HG03469 (cell line): ENCODE data around the gene PDE9A.
"Not testable (repeated sequence)": the region's sequence is repeated elsewhere in the genome, so short reads cannot be mapped to it uniquely, and the experiment has no call there.

Experiments
- ATAC-seq: cut with Tn5 transposase; IDR thresholded peaks from one replicate; pipeline ENCODE4 v1.9.1; 2021; ENCODE audit warnings: mild to moderate bottlenecking, moderate library complexity, moderate number of reproducible peaks; ENCODE audit not compliant: unreplicated experiment

Gene PDE9A

DNA sequence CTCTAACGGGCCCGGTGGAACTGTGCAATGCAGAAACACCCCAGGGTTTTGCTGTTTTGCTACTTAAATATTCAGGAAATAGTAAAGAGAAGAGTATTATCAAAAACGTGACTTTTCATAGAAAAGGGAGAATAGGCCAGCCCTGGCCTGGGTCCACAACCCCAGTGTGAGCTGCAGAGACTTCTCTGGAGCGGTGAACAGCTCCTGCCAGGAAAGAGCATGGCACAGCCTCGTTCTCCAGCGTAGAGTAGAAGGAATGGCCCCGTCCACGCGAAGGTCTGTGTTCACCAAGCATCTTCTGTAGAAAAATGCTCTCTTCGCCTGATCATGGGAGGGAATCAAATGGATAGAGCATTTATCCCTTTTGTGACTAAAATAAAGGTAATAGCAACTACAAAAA is 51.4 kb downstream of the PDE9A start:
- no peak for ATAC-seq

DNA sequence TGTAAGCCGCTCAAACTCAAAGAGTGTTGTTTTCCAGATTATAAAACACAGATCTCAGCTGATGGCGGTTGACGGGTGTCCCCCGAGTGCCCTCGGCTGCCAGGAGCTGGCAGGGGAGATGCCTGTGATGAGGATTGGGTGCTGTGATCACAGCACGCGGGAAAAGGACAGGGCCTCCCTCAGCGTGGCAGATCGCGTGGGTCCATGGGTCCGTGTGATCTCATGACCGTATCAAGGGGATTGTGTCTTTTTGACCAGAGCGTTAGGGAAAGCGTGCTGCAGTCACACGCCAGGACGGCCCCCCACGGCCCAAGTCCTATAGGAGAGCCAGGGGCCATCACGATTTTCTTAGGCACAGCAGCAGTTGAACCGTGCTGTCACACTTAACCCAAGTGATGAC is 51.9 kb downstream of the PDE9A start:
- ATAC-seq = no peak

GRCh38 chr21:42705746-42706374 is 52.4 kb downstream of the PDE9A start:
- no peak for ATAC-seq

GRCh38 chr21:42706765-42707164 is 53.3 kb downstream of the PDE9A start:
- ATAC-seq = no peak

GRCh38 chr21:42707207-42707830 is 53.9 kb downstream of the PDE9A start:
- no peak for ATAC-seq

- ATAC-seq = no peak
Observed at GRCh38 chr21:42708107-42708506, 54.7 kb downstream of the PDE9A start.

DNA sequence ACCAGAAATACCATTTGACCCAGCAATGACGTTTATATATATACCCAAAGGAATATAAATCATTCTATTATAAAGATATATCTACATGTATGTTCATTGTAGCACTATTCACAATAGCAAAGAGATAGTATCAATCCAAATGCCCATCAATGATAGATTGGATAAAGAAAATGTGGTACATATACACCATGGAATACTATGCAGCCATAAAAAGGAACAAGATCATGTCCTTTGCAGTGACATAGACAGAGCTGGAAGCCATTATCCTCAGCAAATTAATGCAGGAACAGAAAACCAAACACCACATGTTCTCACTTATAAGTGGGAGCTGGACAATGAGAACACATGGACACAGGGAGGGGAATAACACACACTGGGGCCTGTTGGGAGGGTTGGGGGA is 55.5 kb downstream of the PDE9A start:
- ATAC-seq = not testable (repeated sequence)

DNA sequence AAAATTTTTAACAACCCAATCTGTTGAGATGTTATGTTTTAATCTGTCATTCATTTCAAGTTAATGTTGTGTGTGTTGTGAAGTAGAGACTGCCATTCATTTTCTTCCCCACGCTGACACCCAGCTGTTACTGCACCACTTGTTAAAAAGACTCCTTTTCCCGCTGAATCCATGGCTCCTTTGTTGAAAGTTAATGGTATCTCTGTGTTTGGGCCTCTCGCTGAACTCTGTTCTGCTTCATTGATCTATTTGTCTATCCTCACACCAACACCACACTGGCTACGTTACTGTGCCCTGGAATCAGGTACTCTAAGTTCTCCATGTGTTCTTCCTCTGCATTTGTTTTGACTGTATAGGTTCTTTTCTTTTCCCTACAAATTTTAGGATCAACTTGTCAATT is 58.2 kb downstream of the PDE9A start:
- no peak for ATAC-seq

DNA sequence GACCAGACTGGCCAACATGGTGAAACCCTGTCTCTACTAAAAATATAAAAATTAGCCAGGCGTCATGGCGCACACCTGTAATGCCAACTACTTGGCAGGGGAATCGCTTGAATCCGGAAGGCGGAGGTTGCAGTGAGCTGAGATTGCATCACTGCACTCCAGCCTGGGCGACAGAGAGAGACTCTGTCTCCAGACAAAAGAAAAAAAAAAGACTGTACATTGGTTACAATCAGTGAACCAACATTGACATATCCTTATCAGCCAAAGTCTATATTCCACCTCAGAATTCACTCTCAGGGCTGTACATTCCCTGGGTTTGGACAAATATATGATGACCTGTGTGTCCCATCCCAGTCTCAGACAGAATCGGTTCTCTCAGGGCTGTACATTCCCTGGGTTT is 62.0 kb downstream of the PDE9A start:
- ATAC-seq = not testable (repeated sequence)

- ATAC-seq = no peak
Observed at GRCh38 chr21:42716074-42716473, 62.7 kb downstream of the PDE9A start.

DNA sequence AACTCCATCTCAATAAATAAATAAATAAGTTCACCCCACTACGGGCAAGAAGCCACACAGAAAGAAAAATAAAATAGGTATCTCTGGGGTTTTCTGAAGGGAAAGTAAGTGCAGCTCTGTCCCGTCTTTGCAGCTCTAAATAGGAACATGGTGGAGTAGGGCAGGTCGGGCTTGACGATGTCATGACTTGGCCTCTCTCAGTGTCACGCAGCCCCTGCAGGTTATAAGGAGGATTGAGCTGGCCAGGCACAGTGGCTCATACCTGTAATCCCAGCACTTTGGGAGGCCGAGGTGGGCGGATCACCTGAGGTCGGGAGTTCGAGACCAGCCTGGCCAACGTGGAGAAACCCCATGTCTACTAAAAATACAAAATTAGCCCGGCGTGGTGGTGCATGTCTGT is 67.1 kb downstream of the PDE9A start:
- ATAC-seq = not testable (repeated sequence)

DNA sequence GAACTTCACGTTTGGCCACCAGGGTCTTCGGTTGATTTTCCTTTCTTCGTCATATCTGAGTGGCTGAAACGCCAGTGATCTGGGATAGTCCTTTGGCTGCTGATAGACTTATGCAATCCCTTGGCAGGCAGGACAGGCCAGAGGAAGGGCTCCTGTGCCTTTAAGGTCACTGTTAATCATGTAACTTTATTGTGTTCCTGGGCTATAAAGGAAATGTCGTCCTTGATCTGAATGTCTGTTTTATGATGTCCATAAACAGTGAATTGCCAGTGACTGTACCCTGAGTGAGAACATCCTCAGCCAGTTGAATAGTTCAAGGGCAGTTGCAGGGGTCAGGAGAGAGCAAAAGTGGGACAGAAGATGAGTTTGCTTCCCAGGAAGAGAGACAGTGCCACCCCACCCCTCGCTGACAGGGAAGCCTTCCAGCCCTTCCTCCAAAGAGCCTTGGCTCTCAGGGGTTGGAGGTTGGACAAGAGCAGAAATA is 68.0 kb downstream of the PDE9A start:
- ATAC-seq = no peak

DNA sequence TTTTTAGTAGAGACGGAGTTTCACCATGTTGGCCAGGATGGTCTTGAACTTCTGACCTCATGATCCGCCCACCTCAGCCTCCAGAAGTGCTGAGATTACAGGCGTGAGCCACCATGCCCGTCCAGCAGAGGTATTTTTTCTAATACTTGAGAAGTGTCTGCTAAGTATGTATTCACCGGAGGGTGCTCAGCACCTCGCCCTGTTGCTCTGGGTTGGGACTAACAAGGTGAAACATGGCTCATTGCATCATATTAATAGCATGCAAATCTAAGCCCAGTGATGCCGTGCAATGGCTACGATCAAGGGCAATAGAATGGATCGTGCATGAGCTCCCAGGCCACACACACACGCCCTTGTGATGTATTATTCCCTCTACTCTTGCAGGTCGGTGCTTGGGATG is 68.7 kb downstream of the PDE9A start:
- ATAC-seq = no peak

GRCh38 chr21:42722808-42723473 is 69.5 kb downstream of the PDE9A start:
- ATAC-seq = no peak

GRCh38 chr21:42724226-42724920 is 71.0 kb downstream of the PDE9A start:
- ATAC-seq = no peak

DNA sequence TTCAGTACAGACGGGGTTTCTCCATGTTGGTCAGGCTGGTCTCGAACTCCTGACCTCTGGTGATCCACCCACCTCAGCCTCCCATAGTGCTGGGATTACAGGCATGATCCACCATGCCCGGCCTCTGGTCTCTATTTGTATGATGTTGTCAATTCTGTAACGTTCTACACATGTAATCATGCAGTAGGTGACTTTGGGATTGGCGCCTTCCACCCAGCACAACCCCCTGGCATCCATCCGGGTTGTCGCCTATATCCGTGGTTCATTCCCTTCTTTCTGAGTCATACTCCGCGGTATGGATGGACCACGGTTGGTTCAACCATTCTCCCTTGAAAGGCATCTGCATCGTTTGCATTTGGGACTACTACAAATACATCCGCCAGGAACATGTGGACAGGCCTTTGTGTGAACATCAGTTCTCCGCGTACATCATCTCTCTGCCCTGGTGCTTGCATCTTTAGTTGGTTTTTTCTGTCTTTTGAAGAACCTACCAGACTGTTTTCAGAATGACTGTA is 72.1 kb downstream of the PDE9A start:
- no peak for ATAC-seq

- ATAC-seq = no peak
Observed at GRCh38 chr21:42731264-42732032, 78.0 kb downstream of the PDE9A start.

- ATAC-seq = no peak
Observed at GRCh38 chr21:42732033-42732410, 78.6 kb downstream of the PDE9A start.

DNA sequence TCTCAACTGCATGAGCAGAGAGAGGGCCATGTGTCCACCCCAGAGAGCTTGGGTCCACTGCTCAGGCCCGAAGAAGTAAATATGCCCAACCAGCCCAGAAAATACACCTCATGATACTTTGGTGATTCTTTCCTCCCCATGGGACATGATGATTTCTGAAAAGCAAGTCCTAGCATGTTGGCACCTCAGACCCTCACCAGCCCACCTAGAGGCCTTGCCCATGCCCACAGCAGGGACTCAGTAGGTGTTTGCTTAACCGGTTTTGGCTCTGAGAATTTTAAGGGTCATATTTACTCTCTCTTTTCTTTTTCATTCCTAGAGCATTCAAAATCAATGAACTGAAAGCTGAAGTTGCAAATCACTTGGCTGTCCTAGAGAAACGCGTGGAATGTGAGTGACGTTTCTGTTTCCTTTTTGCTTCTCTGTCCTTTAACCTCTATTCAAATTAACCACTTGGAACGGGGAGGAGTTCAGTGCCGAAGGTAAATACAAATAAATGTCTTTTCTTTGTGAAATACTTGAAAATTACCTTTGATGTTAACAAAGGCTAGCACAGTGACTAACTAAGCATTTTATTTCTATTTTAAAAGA is 79.7 kb downstream of the PDE9A start:
- ATAC-seq = no peak

- ATAC-seq = no peak
Observed at GRCh38 chr21:42733874-42734273, 80.5 kb downstream of the PDE9A start.
